COLO668 (cell line): ENCODE data around the gene CYTH3.
"Not testable (repeated sequence)": the region's sequence is repeated elsewhere in the genome, so short reads cannot be mapped to it uniquely, and the experiment has no call there.

Source experiments
- DNase-seq: peaks from one replicate; lab custom pipeline; 2025; ENCODE audit not compliant: unreplicated experiment; lab: John Stamatoyannopoulos, UW

CYTH3 gene

GRCh38 chr7:6234384-6234783 lies 38.0 kb downstream of the CYTH3 start:
- no peak for DNase-seq

GRCh38 chr7:6232534-6232933 lies 39.9 kb downstream of the CYTH3 start:
- no peak for DNase-seq

GRCh38 chr7:6232116-6232515 lies 40.3 kb downstream of the CYTH3 start:
- DNase-seq: no peak

DNA sequence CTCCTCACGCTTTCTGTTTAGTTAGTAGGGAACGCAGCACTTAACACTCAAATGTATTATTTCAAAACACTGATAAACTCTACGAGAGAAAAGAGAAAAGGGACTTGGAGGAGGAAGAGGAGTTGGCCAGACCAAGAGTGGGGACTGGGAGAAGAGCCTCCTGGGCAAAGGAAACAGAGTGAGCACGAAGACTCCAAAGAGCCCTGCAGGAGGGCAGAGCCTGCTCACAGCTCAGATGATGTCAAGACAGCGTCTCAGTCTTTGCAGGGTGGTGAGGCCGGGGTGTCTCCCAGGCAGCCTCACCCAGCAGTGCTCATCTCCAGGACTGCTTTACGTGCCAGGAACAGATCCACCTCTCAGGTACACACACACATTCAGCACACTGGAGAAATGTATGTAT lies 41.2 kb downstream of the CYTH3 start:
- DNase-seq: no peak

DNA sequence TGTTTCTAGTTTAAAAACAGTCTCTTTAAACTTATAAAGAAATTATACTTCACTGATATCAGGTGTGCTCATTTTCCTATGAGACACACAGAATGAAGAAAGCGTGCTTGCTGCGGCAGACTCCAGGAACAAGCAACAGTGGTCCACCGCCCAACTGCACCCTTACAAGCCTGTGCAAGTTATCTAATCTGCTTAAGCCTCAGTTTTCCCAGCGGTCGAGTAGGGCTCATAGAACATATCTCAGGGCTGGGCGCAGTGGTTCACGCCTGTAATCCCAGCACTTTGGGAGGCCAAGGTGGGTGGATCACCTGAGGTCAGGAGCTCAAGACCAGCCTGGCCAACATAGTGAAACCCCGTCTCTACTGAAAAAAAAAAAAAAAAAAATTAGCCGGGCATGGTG lies 43.1 kb downstream of the CYTH3 start:
- DNase-seq: not testable (repeated sequence)

- DNase-seq: no peak
Measured at GRCh38 chr7:6228361-6229229, 43.8 kb downstream of the CYTH3 start.

GRCh38 chr7:6227294-6227846 lies 45.1 kb downstream of the CYTH3 start:
- no peak for DNase-seq

- no peak for DNase-seq
Measured at GRCh38 chr7:6226194-6226799, 46.1 kb downstream of the CYTH3 start.

GRCh38 chr7:6223411-6223810 lies 49.0 kb downstream of the CYTH3 start:
- DNase-seq: not testable (repeated sequence)

DNA sequence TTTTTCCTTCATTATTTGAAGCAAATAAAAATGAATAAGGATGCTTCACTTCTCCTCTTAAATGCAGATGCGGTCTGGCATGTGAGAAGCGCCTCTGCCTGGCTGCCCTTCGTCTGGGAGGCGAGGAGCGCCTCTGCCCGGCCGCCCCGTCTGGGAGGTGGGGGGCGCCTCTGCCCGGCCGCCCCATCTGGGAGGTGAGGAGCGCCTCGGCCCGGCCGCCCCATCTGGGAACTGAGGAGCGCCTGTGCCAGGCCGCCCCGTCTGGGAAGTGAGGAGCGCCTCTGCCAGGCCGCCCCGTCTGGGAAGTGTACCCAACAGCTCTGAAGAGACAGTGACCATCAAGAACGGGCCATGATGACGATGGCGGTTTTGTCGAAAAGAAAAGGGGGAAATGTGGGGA lies 49.4 kb downstream of the CYTH3 start:
- DNase-seq: not testable (repeated sequence)

GRCh38 chr7:6221340-6222319 lies 50.8 kb downstream of the CYTH3 start:
- no peak for DNase-seq

DNA sequence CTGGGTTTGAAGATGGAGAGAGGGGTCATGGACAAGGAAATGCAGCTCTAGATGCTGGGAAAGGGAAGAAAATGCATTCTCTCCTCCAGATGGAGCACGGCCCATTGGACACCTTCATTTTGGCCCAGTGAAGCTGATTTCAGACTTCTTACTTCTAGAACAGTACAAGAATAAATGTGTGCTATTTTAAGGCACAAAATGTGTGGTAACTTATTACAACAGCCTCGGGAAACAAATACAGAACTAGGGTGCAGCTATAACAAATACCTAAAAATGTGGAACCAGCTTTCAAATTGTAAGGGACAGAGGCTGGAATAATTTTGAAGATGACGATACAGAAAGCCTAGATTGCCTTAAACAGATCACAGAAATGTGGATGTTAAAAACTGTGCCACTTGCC lies 54.1 kb downstream of the CYTH3 start:
- DNase-seq: no peak

- DNase-seq: no peak
Measured at GRCh38 chr7:6212008-6212407, 60.4 kb downstream of the CYTH3 start.

DNA sequence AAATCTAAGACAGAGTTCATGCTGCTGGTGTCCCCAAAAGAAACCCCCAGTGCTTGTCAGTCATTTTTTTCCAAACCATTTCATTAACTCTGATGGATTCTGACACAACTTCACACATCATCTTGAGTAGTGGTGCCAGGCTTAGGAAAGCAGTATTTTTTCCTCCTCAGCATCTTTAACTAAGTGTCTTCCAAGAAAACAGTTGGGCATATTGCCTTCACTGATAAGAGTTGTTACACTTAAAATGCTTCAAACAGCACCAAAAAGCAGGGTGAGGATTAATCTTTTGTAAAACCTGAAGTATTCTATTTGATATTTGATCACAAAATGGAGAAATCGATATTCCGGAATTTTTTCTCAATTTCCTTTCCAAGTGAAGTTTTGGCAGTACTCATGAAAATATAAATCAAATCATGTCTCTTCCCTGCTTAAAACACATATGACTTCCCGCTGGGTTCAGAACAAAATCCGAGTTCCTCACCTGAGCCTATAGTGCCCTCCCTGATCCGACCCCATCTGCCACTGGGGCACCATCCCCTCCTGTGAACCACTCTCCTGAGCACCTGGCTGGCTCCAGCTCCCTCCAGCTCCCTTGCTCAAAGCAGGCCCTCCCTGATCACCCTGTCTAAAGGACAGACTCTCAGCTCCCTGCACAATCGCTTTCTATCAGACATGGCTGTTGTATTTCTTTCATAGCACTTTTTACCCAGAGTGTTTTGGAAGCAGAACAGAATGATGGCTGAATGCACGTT lies 61.6 kb downstream of the CYTH3 start:
- DNase-seq: no peak

GRCh38 chr7:6209340-6209739 lies 63.1 kb downstream of the CYTH3 start:
- DNase-seq: no peak

DNA sequence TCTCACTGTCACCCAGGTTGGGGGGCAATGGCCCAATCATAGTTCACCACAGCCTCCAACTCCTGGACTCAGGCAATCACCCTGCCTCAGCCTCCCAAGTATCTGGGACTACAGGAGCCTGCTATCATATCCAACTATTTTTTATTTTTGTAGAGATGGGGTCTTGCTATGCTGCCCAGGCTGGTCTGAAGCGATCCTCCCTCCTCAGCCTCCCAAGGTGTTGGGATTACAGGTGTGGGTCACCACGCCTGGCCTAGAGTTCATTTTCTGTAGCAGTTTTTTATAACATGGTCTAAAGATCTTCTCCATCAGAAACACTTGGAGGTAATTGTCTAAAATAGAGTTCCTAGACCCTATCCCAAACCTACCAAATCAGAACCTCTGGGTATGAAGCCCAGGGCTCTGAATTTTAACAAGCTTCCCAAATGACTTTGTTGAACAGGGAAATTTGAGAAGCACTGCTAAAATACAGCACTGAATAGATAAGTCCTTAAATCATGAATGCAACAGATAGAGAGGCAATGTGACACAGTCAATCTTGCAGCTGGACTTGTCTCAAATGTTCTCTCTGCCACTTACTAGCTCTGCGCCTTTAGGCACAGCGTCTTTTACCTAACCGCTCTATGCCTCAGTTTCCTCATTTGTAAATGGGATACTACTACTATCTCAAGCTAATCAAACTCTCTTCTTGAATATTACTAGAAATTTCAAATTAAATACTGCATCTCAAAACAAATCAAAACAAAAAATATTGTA lies 63.7 kb downstream of the CYTH3 start:
- DNase-seq: no peak

DNA sequence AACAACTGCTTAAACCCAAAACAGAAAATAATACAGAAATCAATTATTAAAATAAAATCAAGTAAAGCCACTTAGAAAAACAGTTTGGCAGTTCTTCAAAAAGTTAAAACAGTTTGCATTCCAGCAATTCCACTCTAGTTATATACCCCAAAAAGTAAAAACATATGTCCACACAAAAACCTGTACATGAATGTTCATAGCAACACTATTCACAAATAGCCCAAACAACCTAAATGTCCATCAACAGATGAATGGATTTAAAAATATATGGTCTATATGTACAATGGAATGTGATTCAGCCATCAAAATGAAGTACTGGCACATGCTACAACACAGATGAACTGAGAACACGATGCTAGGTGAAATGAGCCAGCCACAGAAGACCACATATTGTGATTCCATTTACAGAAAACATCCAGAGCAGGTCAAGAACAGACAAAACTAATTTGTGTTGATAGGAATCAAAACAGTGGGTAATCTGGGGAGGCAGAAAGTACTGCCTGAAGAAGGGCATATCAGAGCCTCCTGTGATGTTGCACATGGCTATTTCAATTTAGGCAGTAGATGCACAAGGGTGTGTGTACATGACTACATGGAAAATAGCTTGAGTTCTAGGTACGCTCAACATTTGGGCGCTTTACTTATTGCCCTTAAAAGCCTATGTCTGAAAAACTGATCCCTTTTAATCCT lies 66.3 kb downstream of the CYTH3 start:
- no peak for DNase-seq

DNA sequence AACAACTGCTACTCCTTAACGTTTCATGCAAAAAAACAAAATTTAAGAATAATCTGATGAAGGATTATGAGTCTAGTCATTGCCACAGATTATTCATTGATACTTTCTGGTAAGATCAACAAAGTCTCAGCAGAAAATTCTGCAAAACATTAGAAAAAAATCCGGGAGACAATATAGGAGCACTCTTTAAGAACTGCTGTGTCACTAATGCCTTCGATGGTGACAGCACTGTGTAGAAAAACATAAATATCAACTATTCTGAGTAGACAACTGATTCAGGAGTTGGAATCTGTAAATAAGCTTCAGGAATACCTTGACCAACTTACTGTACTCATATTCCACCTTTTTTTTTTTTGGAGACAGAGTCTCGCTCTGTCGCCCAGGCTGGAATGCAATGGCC lies 69.0 kb downstream of the CYTH3 start:
- DNase-seq: no peak

DNA sequence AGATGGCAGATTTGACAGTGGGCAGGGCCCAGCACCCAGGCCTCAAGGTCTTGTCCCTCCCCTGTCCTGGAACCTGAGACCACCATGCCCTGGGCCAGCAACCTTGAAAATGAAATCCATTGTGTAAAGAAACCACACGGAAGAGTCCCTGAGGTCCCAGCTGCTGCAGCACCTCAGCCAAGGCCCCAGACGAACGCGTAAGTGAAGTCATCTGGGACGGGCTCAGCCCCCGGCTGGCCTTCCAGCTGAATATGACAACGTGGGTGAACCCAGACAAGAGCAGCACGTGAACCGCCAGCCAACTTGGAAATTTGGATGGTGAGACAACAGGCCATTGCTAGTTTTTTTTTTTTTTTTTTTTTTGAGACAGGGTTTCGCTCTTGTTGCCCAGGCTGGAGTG lies 70.3 kb downstream of the CYTH3 start:
- DNase-seq: no peak
